Natural killer cell (primary cell): ENCODE results near the gene SNX9. TPM values are rescaled to one million over a fixed set of nuclear protein-coding genes. Genes with fewer than 3 reads are reported as not detected.

Source experiments
- ATAC-seq, 3 donors: fragments of 150-1000 bp in 2 of 3; fragments of 200-7000 bp in 1 of 3; cut with Tn5 transposase; 1 replicate in 1 of 3; 2 replicates in 2 of 3; pipeline ENCODE4 v1.10.0; 2021; ENCODE audit warnings: mild to moderate bottlenecking in 2 of 3, moderate library complexity in 2 of 3
- DNase-seq, 2 donors: peaks; one replicate each; pipeline versions ENCODE4 v3.0.0 to v3.0.0-alpha.2; 2013 to 2021; ENCODE audit warnings: mixed read lengths in 1 of 2
- H3K27ac ChIP-seq: one replicate; pipeline ENCODE4 v1.5.1; 2013; ENCODE audit warnings: mild to moderate bottlenecking, low read length
- H3K27me3 ChIP-seq: one replicate; pipeline ENCODE4 v1.6.1; 2013; ENCODE audit warnings: low read length; ENCODE audit not compliant: control insufficient read depth, insufficient read depth
- H3K36me3 ChIP-seq: one replicate; pipeline ENCODE4 v1.6.1; 2013; ENCODE audit warnings: low read length; ENCODE audit not compliant: control insufficient read depth, insufficient read depth
- H3K4me1 ChIP-seq: one replicate; pipeline ENCODE4 v1.6.1; 2013; ENCODE audit warnings: low read length; ENCODE audit not compliant: control insufficient read depth, insufficient read depth
- H3K4me3 ChIP-seq: one replicate; pipeline ENCODE4 v1.5.1; 2013; ENCODE audit warnings: low read length
- H3K9me3 ChIP-seq: one replicate; pipeline ENCODE4 v1.6.1; 2013; ENCODE audit warnings: low read length; ENCODE audit not compliant: control insufficient read depth, insufficient read depth
- H3K27ac Mint-ChIP-seq, 2 donors: one replicate each; pipeline ENCODE4 v1.8.0; 2022; ENCODE audit warnings: mild to moderate bottlenecking in 2 of 2, mixed read lengths in 2 of 2, moderate library complexity in 1 of 2
- H3K27me3 Mint-ChIP-seq, 2 donors: one replicate each; pipeline ENCODE4 v1.8.0; 2022; ENCODE audit warnings: low read depth in 2 of 2, mixed read lengths in 2 of 2
- H3K36me3 Mint-ChIP-seq: one replicate; pipeline ENCODE4 v1.8.0; 2022; ENCODE audit warnings: mixed read lengths
- H3K4me1 Mint-ChIP-seq, 2 donors: one replicate each; pipeline ENCODE4 v1.8.0; 2022; ENCODE audit warnings: mixed read lengths in 2 of 2
- H3K4me3 Mint-ChIP-seq: one replicate; pipeline ENCODE4 v1.8.0; 2022; ENCODE audit warnings: mild to moderate bottlenecking, moderate library complexity, mixed read lengths
- H3K9me3 Mint-ChIP-seq, 2 donors: one replicate each; pipeline ENCODE4 v1.8.0; 2022; ENCODE audit warnings: mixed read lengths in 2 of 2
- CTCF ChIP-seq: fragments of 200-600 bp; IDR thresholded peaks from one replicate; pipeline ENCODE4 v1.8.0; 2022; ENCODE audit warnings: antibody characterized with exemption
- WGBS: methylation state at CpG from one replicate; pipeline ENCODE4 v1.1.7; 2013; ENCODE audit warnings: missing lambda C conversion rate; ENCODE audit not compliant: insufficient coverage; 5-methylcytosine and 5-hydroxymethylcytosine counted together
- intact Hi-C: fragments of 100-400 bp; cut with micrococcal nuclease; formaldehyde crosslinking; loops from one replicate; pipeline ENCODE4 v1.14.2; 2022
- total RNA-seq, 4 donors: library from RNA; stranded (reverse); fragments of 120-200 nt in 1 of 4; gene quantifications; one replicate each; pipeline versions ENCODE4 v1.2.3 to v1.2.4, GENCODE V29; 2013 to 2022

Gene SNX9
- total RNA-seq, 3 donors from 2014 or later (not counting 1 experiment from before 2014, with no cell fraction given): 6.0 to 9.7 (median 7.3) TPM

GRCh38 chr6:157859775-157860504 is 36.9 kb downstream of the SNX9 start:
- intact Hi-C loops: no loop called here
- no peak for ATAC-seq
- H3K9me3 ChIP-seq: no peaks in the 10 kb centered on the region

GRCh38 chr6:157860505-157860991 is 37.5 kb downstream of the SNX9 start:
- H3K9me3 ChIP-seq: no peaks in the 10 kb centered on the region
- no peak overlapping the region for H3K4me3 ChIP-seq
- peaks cover 6% of the 10 kb centered on the region for H3K4me1 ChIP-seq
- peak in 1 of 2 donors; percentile 72 for DNase-seq
- WGBS: 16% methylated on average over 2 of the region's 4 CpGs
- no peak overlapping the region for H3K27ac ChIP-seq
- no peak overlapping the region for H3K4me3 Mint-ChIP-seq
- peak in 2 of 3 donors; percentile 32 to 51 for ATAC-seq
- H3K27me3 ChIP-seq: peaks cover 5% of the 10 kb centered on the region
- no peak overlapping the region for H3K27ac Mint-ChIP-seq
- no peaks in the 10 kb centered on the region for H3K36me3 ChIP-seq
- no peak for TF ChIP-seq CTCF
- H3K27me3 Mint-ChIP-seq: peaks cover 20 to 66% of the 10 kb centered on the region in 2 donors
- no peaks in the 10 kb centered on the region for H3K36me3 Mint-ChIP-seq
- intact Hi-C loops: no loop called here
- H3K9me3 Mint-ChIP-seq: no peaks in the 10 kb centered on the region
- H3K4me1 Mint-ChIP-seq: peaks cover 13 to 26% of the 10 kb centered on the region in 2 donors

More at GRCh38 chr6:157859775-157860504, 36.9 kb downstream of the SNX9 start:
- no peak for DNase-seq
- H3K27me3 Mint-ChIP-seq: peaks cover 20 to 66% of the 10 kb centered on the region in 2 donors
- WGBS: 75% methylated on average over 6 of the region's 7 CpGs
- no peak overlapping the region for H3K4me3 Mint-ChIP-seq
- H3K4me1 ChIP-seq: peaks cover 6% of the 10 kb centered on the region
- H3K27ac ChIP-seq: no peak overlapping the region
- peaks cover 5% of the 10 kb centered on the region for H3K27me3 ChIP-seq
- no peak for TF ChIP-seq CTCF
- H3K36me3 Mint-ChIP-seq: no peaks in the 10 kb centered on the region
- H3K9me3 Mint-ChIP-seq: no peaks in the 10 kb centered on the region
- H3K27ac Mint-ChIP-seq: no peak overlapping the region
- no peaks in the 10 kb centered on the region for H3K36me3 ChIP-seq
- no peak overlapping the region for H3K4me3 ChIP-seq
- peaks cover 13 to 28% of the 10 kb centered on the region in 2 donors for H3K4me1 Mint-ChIP-seq

DNA sequence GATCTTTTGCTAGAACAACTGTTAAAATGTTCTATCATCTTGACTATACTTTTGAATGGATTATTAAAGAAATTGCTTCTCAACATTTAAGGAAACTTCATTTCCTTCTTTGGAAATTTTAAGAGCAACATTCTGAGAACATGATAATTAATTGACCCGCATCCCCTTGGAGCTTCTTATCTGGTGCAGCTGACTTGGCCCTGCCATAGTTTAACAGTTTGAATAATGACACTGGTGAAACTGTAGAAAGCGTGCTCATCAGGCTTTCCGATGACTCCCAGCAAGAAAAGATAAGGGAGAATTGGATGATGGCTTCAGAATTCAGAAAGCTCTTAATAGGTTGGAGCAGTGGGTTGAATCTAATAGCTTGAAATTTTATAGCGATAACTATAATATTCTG is 38.1 kb downstream of the SNX9 start:
- DNase-seq: no peak
- no peak overlapping the region for H3K27ac Mint-ChIP-seq
- ATAC-seq: no peak

More for the DNA sequence above, 38.1 kb downstream of the SNX9 start:
- Mint-ChIP-seq H3K36me3 (no peaks in the 10 kb centered on the region), H3K4me3 (no peak overlapping the region), H3K4me1 (peaks cover 13 to 26% of the 10 kb centered on the region in 2 donors), H3K27me3 (peaks cover 20 to 66% of the 10 kb centered on the region in 2 donors), H3K9me3 (no peaks in the 10 kb centered on the region)
- Histone ChIP-seq H3K9me3 (no peaks in the 10 kb centered on the region), H3K4me1 (peaks cover 6% of the 10 kb centered on the region), H3K27me3 (peaks cover 5% of the 10 kb centered on the region), H3K36me3 (no peaks in the 10 kb centered on the region), H3K27ac (no peak overlapping the region), H3K4me3 (no peak overlapping the region)
- intact Hi-C loops: no loop called here
- WGBS: 100% methylated on average over 3 of the region's 4 CpGs
- TF ChIP-seq CTCF: no peak
